ENCODE measurements around the gene TRPM8.
A peak's percentile ranks its signal among the peaks of the same experiment; 100 is the strongest.

Gene TRPM8

GRCh38 chr2:234002281-234002680, 85.1 kb downstream of the TRPM8 start:
- no peak for DNase-seq

- no peak for DNase-seq
These were observed 86.9 kb downstream of the TRPM8 start for GRCh38 chr2:234003972-234004617.

GRCh38 chr2:234005126-234005525, 88.0 kb downstream of the TRPM8 start:
- no peak for DNase-seq

GRCh38 chr2:234006501-234006900, 89.3 kb downstream of the TRPM8 start:
- DNase-seq: no peak

- DNase-seq: no peak
These were observed 97.3 kb downstream of the TRPM8 start for GRCh38 chr2:234014427-234014826.

GRCh38 chr2:234015861-234016260, 98.7 kb downstream of the TRPM8 start:
- no peak for DNase-seq

GRCh38 chr2:234019896-234020295, 102.7 kb downstream of the TRPM8 start:
- DNase-seq: no peak

GRCh38 chr2:234020332-234020731, 103.2 kb downstream of the TRPM8 start:
- no peak for DNase-seq

GRCh38 chr2:234022424-234022823, 105.3 kb downstream of the TRPM8 start:
- no peak for DNase-seq

GRCh38 chr2:234024304-234024703, 107.1 kb downstream of the TRPM8 start:
- DNase-seq: no peak

GRCh38 chr2:234025466-234025865, 108.3 kb downstream of the TRPM8 start:
- DNase-seq: no peak

- peak; percentile 6 for DNase-seq
These were observed 108.8 kb downstream of the TRPM8 start for GRCh38 chr2:234025891-234026401.

- DNase-seq: no peak
These were observed 109.6 kb downstream of the TRPM8 start for GRCh38 chr2:234026693-234027254.

- DNase-seq: no peak
These were observed 110.5 kb downstream of the TRPM8 start for GRCh38 chr2:234027641-234028040.

GRCh38 chr2:234029150-234029733, 112.1 kb downstream of the TRPM8 start:
- DNase-seq: no peak

GRCh38 chr2:234031207-234031606, 114.0 kb downstream of the TRPM8 start:
- DNase-seq: no peak

- DNase-seq: no peak
These were observed 115.2 kb downstream of the TRPM8 start for GRCh38 chr2:234032279-234032856.

GRCh38 chr2:234033174-234033573, 116.0 kb downstream of the TRPM8 start:
- DNase-seq: no peak

GRCh38 chr2:234033885-234034284, 116.7 kb downstream of the TRPM8 start:
- no peak for DNase-seq

- DNase-seq: no peak
These were observed 121.1 kb downstream of the TRPM8 start for GRCh38 chr2:234038076-234038802.

GRCh38 chr2:234044157-234044556, 127.0 kb downstream of the TRPM8 start:
- no peak for DNase-seq

GRCh38 chr2:234046521-234046920, 129.3 kb downstream of the TRPM8 start:
- no peak for DNase-seq

GRCh38 chr2:234047361-234047760, 130.2 kb downstream of the TRPM8 start:
- no peak for DNase-seq
